OCI-LY1 (cell line): ENCODE measurements around the gene POLA1.

Experiments used
- H2AFZ ChIP-seq: fragments of 200-600 bp; sonication (generic), shearing (Covaris generic); 2 replicates; pipeline ENCODE4 v1.6.0; 2014; ENCODE audit warnings: antibody characterized with exemption, mild to moderate bottlenecking, low read length
- H3F3A ChIP-seq: fragments of 200-600 bp; sonication (generic), shearing (Covaris generic); 2 replicates; pipeline ENCODE4 v1.6.0; 2014; ENCODE audit warnings: mild to moderate bottlenecking, antibody characterized with exemption, low read length, moderate library complexity; ENCODE audit not compliant: insufficient read depth
- H3K27ac ChIP-seq: fragments of 200-600 bp; sonication (generic); 2 replicates; pipeline ENCODE4 v1.5.1; 2014; ENCODE audit warnings: low read length, mixed run types, mild to moderate bottlenecking, low read depth; ENCODE audit not compliant: poor library complexity, severe bottlenecking
- H3K27me3 ChIP-seq: fragments of 200-600 bp; sonication (generic); 2 replicates; pipeline ENCODE4 v1.6.0; 2014; ENCODE audit warnings: antibody characterized with exemption, mild to moderate bottlenecking, low read length, moderate library complexity; ENCODE audit not compliant: insufficient read depth
- H3K36me3 ChIP-seq: fragments of 200-600 bp; sonication (generic); 2 replicates; pipeline ENCODE4 v1.6.1; 2014; ENCODE audit warnings: mild to moderate bottlenecking, antibody characterized with exemption, low read length, moderate library complexity, mixed read lengths; ENCODE audit not compliant: insufficient read depth
- H3K4me1 ChIP-seq: fragments of 200-600 bp; sonication (generic); 2 replicates; pipeline ENCODE4 v1.5.1; 2014; ENCODE audit warnings: mild to moderate bottlenecking, low read length, moderate library complexity; ENCODE audit not compliant: insufficient read depth, severe bottlenecking
- H3K4me2 ChIP-seq: fragments of 200-600 bp; sonication (generic), shearing (Covaris generic); 2 replicates; pipeline ENCODE4 v1.6.1; 2014; ENCODE audit warnings: low read length
- H3K4me3 ChIP-seq: fragments of 200-600 bp; sonication (generic); 2 replicates; pipeline ENCODE4 v1.5.1; 2014; ENCODE audit warnings: low read length, low read depth, mild to moderate bottlenecking, mixed read lengths; ENCODE audit not compliant: poor library complexity, severe bottlenecking
- H3K79me2 ChIP-seq: fragments of 200-600 bp; shearing (Covaris generic); 2 replicates; pipeline ENCODE4 v1.6.1; 2016; ENCODE audit warnings: mixed run types, low read length, mixed read lengths; ENCODE audit not compliant: insufficient read depth
- H3K9ac ChIP-seq: fragments of 200-600 bp; sonication (generic), shearing (Covaris generic); 2 replicates; pipeline ENCODE4 v1.6.1; 2014; ENCODE audit warnings: mild to moderate bottlenecking, low read length, mixed read lengths
- H3K9me2 ChIP-seq: fragments of 200-600 bp; sonication (generic), shearing (Covaris generic); 2 replicates; pipeline ENCODE4 v1.6.1; 2014; ENCODE audit warnings: low read depth, mild to moderate bottlenecking, low read length, mixed read lengths
- H3K9me3 ChIP-seq: fragments of 200-600 bp; shearing (Covaris generic); 2 replicates; pipeline ENCODE4 v1.6.1; 2014; ENCODE audit warnings: low read length, mixed read lengths
- H4K20me1 ChIP-seq: fragments of 200-600 bp; sonication (generic), shearing (Covaris generic); 2 replicates; pipeline ENCODE4 v1.6.0; 2016; ENCODE audit warnings: mild to moderate bottlenecking, low read length; ENCODE audit not compliant: insufficient read depth
- CTCF ChIP-seq: fragments of 200-600 bp; sonication (generic), shearing (Covaris generic); IDR thresholded peaks from 2 replicates; pipeline ENCODE4 v1.5.1; 2017; ENCODE audit warnings: mild to moderate bottlenecking, antibody characterized with exemption, low read length, moderate library complexity, mixed read lengths
- EZH2 ChIP-seq: fragments of 200-600 bp; sonication (generic), shearing (Covaris generic); IDR thresholded peaks from 2 replicates; pipeline ENCODE4 v1.8.0; 2017; ENCODE audit warnings: borderline replicate concordance, mixed run types, mild to moderate bottlenecking, antibody characterized with exemption, low read length, moderate library complexity, mixed read lengths

Gene POLA1

GRCh38 chrX:24851780-24852179, 158.1 kb downstream of the POLA1 start:
- H3K9me2 ChIP-seq, result no peaks in the 10 kb centered on the region
- H3K27me3 ChIP-seq, result no peaks in the 10 kb centered on the region
- no peaks in the 10 kb centered on the region for H3K9me3 ChIP-seq
- no peaks in the 10 kb centered on the region for H4K20me1 ChIP-seq
- no peak overlapping the region for H3K9ac ChIP-seq
- no peak overlapping the region for H3K27ac ChIP-seq
- no peak overlapping the region for H3K4me2 ChIP-seq
- peaks cover 46% of the 10 kb centered on the region for H3K36me3 ChIP-seq
- H2AFZ ChIP-seq, result no peak overlapping the region
- no peaks in the 10 kb centered on the region for H3K4me1 ChIP-seq
- H3K4me3 ChIP-seq, result no peak overlapping the region
- H3F3A ChIP-seq, result no peaks in the 10 kb centered on the region
- TF ChIP-seq EZH2 (no peak), CTCF (no peak)
- H3K79me2 ChIP-seq, result no peaks in the 10 kb centered on the region

GRCh38 chrX:24858004-24858746, 164.5 kb downstream of the POLA1 start:
- H3K4me2 ChIP-seq, result no peak overlapping the region
- H3K9ac ChIP-seq, result no peak overlapping the region
- no peak overlapping the region for H3K27ac ChIP-seq
- no peaks in the 10 kb centered on the region for H3F3A ChIP-seq
- H3K27me3 ChIP-seq, result no peaks in the 10 kb centered on the region
- no peak overlapping the region for H2AFZ ChIP-seq
- no peaks in the 10 kb centered on the region for H3K79me2 ChIP-seq
- H3K9me3 ChIP-seq, result no peaks in the 10 kb centered on the region
- no peaks in the 10 kb centered on the region for H3K9me2 ChIP-seq
- no peaks in the 10 kb centered on the region for H4K20me1 ChIP-seq
- TF ChIP-seq EZH2 (no peak), CTCF (no peak)
- no peaks in the 10 kb centered on the region for H3K4me1 ChIP-seq
- H3K4me3 ChIP-seq, result no peak overlapping the region
- H3K36me3 ChIP-seq, result peaks cover 10% of the 10 kb centered on the region

GRCh38 chrX:24859211-24859841, 165.6 kb downstream of the POLA1 start:
- Histone ChIP-seq H3K4me1 (no peaks in the 10 kb centered on the region), H3K9me3 (no peaks in the 10 kb centered on the region), H2AFZ (no peak overlapping the region), H3K27ac (no peak overlapping the region), H3K9ac (no peak overlapping the region), H3F3A (no peaks in the 10 kb centered on the region), H3K27me3 (no peaks in the 10 kb centered on the region), H3K36me3 (peaks cover 6% of the 10 kb centered on the region), H3K79me2 (no peaks in the 10 kb centered on the region), H3K9me2 (no peaks in the 10 kb centered on the region), H4K20me1 (no peaks in the 10 kb centered on the region), H3K4me2 (no peak overlapping the region), H3K4me3 (no peak overlapping the region)
- TF ChIP-seq EZH2, result no peak
